GM12878 (cell line): ENCODE results near the gene PRKAG2. TPM values are rescaled to one million over a fixed set of nuclear protein-coding genes. Genes with fewer than 3 reads are reported as not detected.

Experiments used
- ATAC-seq: fragments of 200-7000 bp; cut with Tn5 transposase; 3 replicates; pipeline ENCODE4 v1.9.1; 2020; ENCODE audit warnings: mild to moderate bottlenecking, moderate library complexity
- BruUV-seq: library from RNA; stranded (reverse); fragments of 400-500 nt; replicated peaks from 2 replicates; lab custom pipeline; 2021; lab: Mats Ljungman, UMichigan
- CTCF ChIA-PET: fragments of 300-600 bp; sonication (Branson Sonifier 250); formaldehyde crosslinking; extraction: SDS; loops from one replicate; lab custom pipeline; 2021; ENCODE audit warnings: inconsistent platforms; lab: Yijun Ruan, JAX
- POLR2A ChIA-PET: fragments of 350-600 bp; formaldehyde crosslinking; extraction: SDS; loops from one replicate; lab custom pipeline; 2021; ENCODE audit warnings: inconsistent platforms; lab: Charles Lee
- RAD21 ChIA-PET: fragments of 300-600 bp; sonication (Branson Sonifier 250); formaldehyde crosslinking; loops from one replicate; lab custom pipeline; 2023; ENCODE audit warnings: antibody characterized with exemption; ENCODE audit not compliant: unreplicated experiment; lab: Charles Lee
- SMC1A ChIA-PET: fragments of 300-600 bp; sonication (Branson Sonifier 250); formaldehyde crosslinking; loops from one replicate; lab custom pipeline; 2023; ENCODE audit not compliant: unreplicated experiment, uncharacterized antibody; lab: Charles Lee
- DNase-seq: peaks from one replicate; pipeline ENCODE4 v3.0.0-alpha.2; 2011; ENCODE audit warnings: low read depth, low spot score
- FAIRE-seq: peaks from 3 replicates; lab custom pipeline; 2011; peaks lifted over from hg19 to GRCh38; lab: Jason Lieb, UNC
- H2AFZ ChIP-seq: 2 replicates; pipeline ENCODE4 v1.6.0; 2011; ENCODE audit warnings: low read depth, low read length, control low read depth; ENCODE audit not compliant: control insufficient read depth
- H3K27ac ChIP-seq: 2 replicates; pipeline ENCODE4 v1.5.1; 2011; ENCODE audit warnings: control low read depth; ENCODE audit not compliant: control insufficient read depth, insufficient read depth
- H3K27me3 ChIP-seq, 2 experiments: replicated peaks in 1 of 2; 2 replicates each; pipeline versions ENCODE4 v1.6.0 to v1.6.1; 2011; ENCODE audit warnings: low read length in 1 of 2; ENCODE audit not compliant: control insufficient read depth in 2 of 2, insufficient read depth in 2 of 2
- H3K36me3 ChIP-seq, 2 experiments: 2 replicates each; pipeline ENCODE4 v1.5.1; 2011; ENCODE audit warnings: low read length in 1 of 2; ENCODE audit not compliant: control insufficient read depth in 2 of 2, insufficient read depth in 2 of 2
- H3K4me1 ChIP-seq: 2 replicates; pipeline ENCODE4 v1.6.1; 2011; ENCODE audit warnings: mild to moderate bottlenecking, low read length, moderate library complexity, mixed read lengths; ENCODE audit not compliant: control insufficient read depth, insufficient read depth
- H3K4me2 ChIP-seq: 2 replicates; pipeline ENCODE4 v1.6.0; 2011; ENCODE audit warnings: control low read depth; ENCODE audit not compliant: control insufficient read depth, insufficient read depth
- H3K4me3 ChIP-seq: fragments of 200-600 bp; sonication (generic); 2 replicates; pipeline ENCODE4 v1.5.1; 2016
- H3K79me2 ChIP-seq: 2 replicates; pipeline ENCODE4 v1.6.0; 2011; ENCODE audit warnings: low read length; ENCODE audit not compliant: control insufficient read depth, insufficient read depth
- H3K9ac ChIP-seq: 2 replicates; pipeline ENCODE4 v1.8.0; 2011; ENCODE audit warnings: low read length, control low read depth, mixed read lengths; ENCODE audit not compliant: control insufficient read depth, insufficient read depth
- H3K9me3 ChIP-seq: replicated peaks from 3 replicates; pipeline ENCODE4 v1.5.1; 2011; ENCODE audit warnings: mild to moderate bottlenecking, low read length; ENCODE audit not compliant: control insufficient read depth, insufficient read depth
- H4K20me1 ChIP-seq: 2 replicates; pipeline ENCODE4 v1.6.0; 2011; ENCODE audit not compliant: control insufficient read depth, insufficient read depth
- JUND ChIP-seq: IDR thresholded peaks from 2 replicates; pipeline ENCODE4 v1.6.1; 2012; ENCODE audit warnings: low read depth, mild to moderate bottlenecking, low read length, improper control_type of control experiment, moderate library complexity
- NFYB ChIP-seq: IDR thresholded peaks from 2 replicates; pipeline ENCODE4 v1.6.1; 2011; ENCODE audit warnings: low read depth, mild to moderate bottlenecking, low read length, improper control_type of control experiment, moderate library complexity; ENCODE audit not compliant: insufficient read depth
- PAX5 ChIP-seq: IDR thresholded peaks from 2 replicates; pipeline ENCODE4 v1.6.1; 2011; ENCODE audit warnings: low read depth, low read length, borderline replicate concordance
- POLR2A ChIP-seq: IDR thresholded peaks from 2 replicates; pipeline ENCODE4 v1.6.1; 2011; ENCODE audit warnings: low read depth, mild to moderate bottlenecking, low read length
- POLR2AphosphoS2 ChIP-seq: IDR thresholded peaks from 2 replicates; pipeline ENCODE4 v1.6.1; 2011; ENCODE audit warnings: low read depth, mild to moderate bottlenecking, low read length, improper control_type of control experiment, moderate library complexity
- RB1 ChIP-seq: fragments of 450-650 bp; formaldehyde crosslinking; IDR thresholded peaks from 2 replicates; pipeline ENCODE4 v1.6.1; 2017; ENCODE audit warnings: mild to moderate bottlenecking, borderline replicate concordance
- REST ChIP-seq: IDR thresholded peaks from 2 replicates; pipeline ENCODE4 v1.6.1; 2012; ENCODE audit warnings: mild to moderate bottlenecking, low read depth, low read length
- SMAD1 ChIP-seq: fragments of 450-650 bp; IDR thresholded peaks from 2 replicates; pipeline ENCODE4 v1.6.1; 2018; ENCODE audit warnings: mild to moderate bottlenecking, low read depth; ENCODE audit not compliant: partially characterized antibody
- TCF7 ChIP-seq: IDR thresholded peaks from 2 replicates; pipeline ENCODE4 v1.6.1; 2014; ENCODE audit warnings: antibody characterized with exemption, borderline replicate concordance
- WGBS: methylation state at CpG from one replicate; pipeline ENCODE4 v1.1.6; 2016; ENCODE audit warnings: low lambda C conversion rate; ENCODE audit not compliant: insufficient replicate concordance, insufficient coverage; ENCODE audit errors: missing lambda C conversion rate; 5-methylcytosine and 5-hydroxymethylcytosine counted together
- in situ Hi-C: fragments of 300-500 bp; cut with MboI; formaldehyde crosslinking; loops from 9 replicates; pipeline ENCODE4 v1.14.3; 2018; ENCODE audit warnings: mixed read lengths
- intact Hi-C: fragments of 100-400 bp; cut with micrococcal nuclease; formaldehyde crosslinking; loops from one replicate; pipeline ENCODE4 v1.14.2; 2022; ENCODE audit not compliant: unreplicated experiment
- polyA plus RNA-seq, 11 experiments: library from polyadenylated mRNA; depleted of rRNA in 4 of 11; unstranded in 6 of 11; stranded (reverse) in 5 of 11; fragments of >200 nt; fragmentation: Nextera tagmentation in 4 of 11; fragmentation: Illumina TruSeq in 1 of 11; extraction: Ambion mirVana in 4 of 11; extraction: Trizol in 1 of 11; gene quantifications; 1 replicate in 1 of 11; 2 replicates in 10 of 11; pipeline versions ENCODE4 v1.2.1 to v1.2.3, GENCODE V29; 2011 to 2016; ENCODE audit warnings: inconsistent platforms in 2 of 11, missing spikeins in 2 of 11, low read depth in 1 of 11
- total RNA-seq, 4 experiments: library from RNA; depleted of rRNA in 3 of 4; stranded (reverse); fragments of >200 nt in 3 of 4; fragmentation: Illumina TruSeq in 1 of 4; extraction: Trizol in 1 of 4; gene quantifications; 2 replicates each; pipeline versions ENCODE4 v1.2.1 to v1.2.3, GENCODE V29; 2013 to 2021
- TF ChIP-seq, protein P1 (sequence below): fragments of 150-350 bp; IDR thresholded peaks from 2 replicates; pipeline ENCODE4 v1.6.1; 2016; ENCODE audit warnings: low read depth, low read length
- TF ChIP-seq, protein P2 (sequence below): fragments of 450-650 bp; formaldehyde crosslinking; IDR thresholded peaks from 2 replicates; pipeline ENCODE4 v1.4.0; 2020; ENCODE audit warnings: mild to moderate bottlenecking, moderate library complexity

The PRKAG2 gene
- total and polyA plus RNA-seq, 10 of the 15 experiments (the other 5 are each of a cell fraction or from before 2014, with no cell fraction given): 3.4 to 8.9 (median 6.8) TPM

DNA sequence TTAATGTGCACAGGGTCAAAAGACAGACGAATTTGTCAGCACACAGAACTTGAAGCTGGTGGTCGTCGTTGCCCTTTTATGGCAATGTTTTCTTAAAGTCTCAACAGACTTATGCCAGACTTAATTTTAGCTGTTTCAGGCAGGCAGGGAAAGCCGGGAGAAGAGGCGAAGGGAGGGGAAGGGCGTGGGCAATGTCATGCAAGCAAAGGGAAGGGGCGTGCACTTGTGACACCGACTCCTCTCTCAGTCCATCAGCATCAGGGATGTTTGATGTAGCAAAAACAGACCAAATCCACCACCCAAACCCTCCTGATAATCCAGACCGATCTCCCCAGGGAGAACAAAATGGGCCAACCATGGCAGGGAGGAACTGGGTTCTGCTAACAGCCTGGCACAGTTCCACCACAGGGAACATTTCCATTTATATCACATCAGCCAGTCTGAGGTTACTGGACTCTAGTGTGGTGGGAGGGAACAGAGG is 239.1 kb downstream of the PRKAG2 start (continued):
- TF ChIP-seq RB1: no peak

- ATAC-seq: no peak
- POLR2A ChIA-PET: interaction anchor here (0.7 kb wide), 1 partner anchor 63 kb away, joined by 3 read pairs; no protein-coding TSS in a partner anchor
- in situ Hi-C loops (no loop called here), intact Hi-C loops (loop anchor here (5.0 kb wide), 4 partner anchors 73 to 267 kb away; no protein-coding TSS in a partner anchor)
- SMC1A ChIA-PET: interaction anchor here (0.6 to 1.9 kb wide), 4 partner anchors 73 to 285 kb away, joined by 3 to 4 read pairs (median 3); no protein-coding TSS in a partner anchor
- H3K4me1 ChIP-seq: peaks cover 9% of the 10 kb centered on the region
- H3K4me2 ChIP-seq: no peak overlapping the region
- H3K36me3 ChIP-seq: no peaks in the 10 kb centered on the region
- CTCF ChIA-PET: interaction anchor here (1.1 to 2.3 kb wide), 3 partner anchors 44 to 390 kb away, joined by 3 to 7 read pairs (median 5); no protein-coding TSS in a partner anchor
- H2AFZ ChIP-seq: no peak overlapping the region
- 95% methylated on average over 1 of the region's 2 CpGs for WGBS
- no TSS peak for BruUV-seq
- H3K79me2 ChIP-seq: peaks cover 7% of the 10 kb centered on the region
- no peaks in the 10 kb centered on the region for H4K20me1 ChIP-seq
- no peak for FAIRE-seq
- no peak overlapping the region for H3K9ac ChIP-seq
- RAD21 ChIA-PET: interaction anchor here (1.0 to 4.9 kb wide), 3 partner anchors 115 to 319 kb away, joined by 3 to 38 read pairs (median 4); partner anchors contain the start of gene RHEB
- H3K27ac ChIP-seq: no peak overlapping the region
- no peak for DNase-seq
- no peaks in the 10 kb centered on the region; the same call in 1 of the 3 replicates for H3K9me3 ChIP-seq
- no peaks in the 10 kb centered on the region; a peak in 1 of 4 replicates for H3K27me3 ChIP-seq
- H3K4me3 ChIP-seq: no peak overlapping the region
- TF ChIP-seq REST (no peak), JUND (no peak), POLR2A (no peak), SMAD1 (no peak), TCF7 (no peak), PAX5 (no peak), NFYB (no peak), POLR2AphosphoS2 (no peak)
- TF ChIP-seq, protein P1, sequence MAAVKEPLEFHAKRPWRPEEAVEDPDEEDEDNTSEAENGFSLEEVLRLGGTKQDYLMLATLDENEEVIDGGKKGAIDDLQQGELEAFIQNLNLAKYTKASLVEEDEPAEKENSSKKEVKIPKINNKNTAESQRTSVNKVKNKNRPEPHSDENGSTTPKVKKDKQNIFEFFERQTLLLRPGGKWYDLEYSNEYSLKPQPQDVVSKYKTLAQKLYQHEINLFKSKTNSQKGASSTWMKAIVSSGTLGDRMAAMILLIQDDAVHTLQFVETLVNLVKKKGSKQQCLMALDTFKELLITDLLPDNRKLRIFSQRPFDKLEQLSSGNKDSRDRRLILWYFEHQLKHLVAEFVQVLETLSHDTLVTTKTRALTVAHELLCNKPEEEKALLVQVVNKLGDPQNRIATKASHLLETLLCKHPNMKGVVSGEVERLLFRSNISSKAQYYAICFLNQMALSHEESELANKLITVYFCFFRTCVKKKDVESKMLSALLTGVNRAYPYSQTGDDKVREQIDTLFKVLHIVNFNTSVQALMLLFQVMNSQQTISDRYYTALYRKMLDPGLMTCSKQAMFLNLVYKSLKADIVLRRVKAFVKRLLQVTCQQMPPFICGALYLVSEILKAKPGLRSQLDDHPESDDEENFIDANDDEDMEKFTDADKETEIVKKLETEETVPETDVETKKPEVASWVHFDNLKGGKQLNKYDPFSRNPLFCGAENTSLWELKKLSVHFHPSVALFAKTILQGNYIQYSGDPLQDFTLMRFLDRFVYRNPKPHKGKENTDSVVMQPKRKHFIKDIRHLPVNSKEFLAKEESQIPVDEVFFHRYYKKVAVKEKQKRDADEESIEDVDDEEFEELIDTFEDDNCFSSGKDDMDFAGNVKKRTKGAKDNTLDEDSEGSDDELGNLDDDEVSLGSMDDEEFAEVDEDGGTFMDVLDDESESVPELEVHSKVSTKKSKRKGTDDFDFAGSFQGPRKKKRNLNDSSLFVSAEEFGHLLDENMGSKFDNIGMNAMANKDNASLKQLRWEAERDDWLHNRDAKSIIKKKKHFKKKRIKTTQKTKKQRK: no peak
- TF ChIP-seq, protein P2, sequence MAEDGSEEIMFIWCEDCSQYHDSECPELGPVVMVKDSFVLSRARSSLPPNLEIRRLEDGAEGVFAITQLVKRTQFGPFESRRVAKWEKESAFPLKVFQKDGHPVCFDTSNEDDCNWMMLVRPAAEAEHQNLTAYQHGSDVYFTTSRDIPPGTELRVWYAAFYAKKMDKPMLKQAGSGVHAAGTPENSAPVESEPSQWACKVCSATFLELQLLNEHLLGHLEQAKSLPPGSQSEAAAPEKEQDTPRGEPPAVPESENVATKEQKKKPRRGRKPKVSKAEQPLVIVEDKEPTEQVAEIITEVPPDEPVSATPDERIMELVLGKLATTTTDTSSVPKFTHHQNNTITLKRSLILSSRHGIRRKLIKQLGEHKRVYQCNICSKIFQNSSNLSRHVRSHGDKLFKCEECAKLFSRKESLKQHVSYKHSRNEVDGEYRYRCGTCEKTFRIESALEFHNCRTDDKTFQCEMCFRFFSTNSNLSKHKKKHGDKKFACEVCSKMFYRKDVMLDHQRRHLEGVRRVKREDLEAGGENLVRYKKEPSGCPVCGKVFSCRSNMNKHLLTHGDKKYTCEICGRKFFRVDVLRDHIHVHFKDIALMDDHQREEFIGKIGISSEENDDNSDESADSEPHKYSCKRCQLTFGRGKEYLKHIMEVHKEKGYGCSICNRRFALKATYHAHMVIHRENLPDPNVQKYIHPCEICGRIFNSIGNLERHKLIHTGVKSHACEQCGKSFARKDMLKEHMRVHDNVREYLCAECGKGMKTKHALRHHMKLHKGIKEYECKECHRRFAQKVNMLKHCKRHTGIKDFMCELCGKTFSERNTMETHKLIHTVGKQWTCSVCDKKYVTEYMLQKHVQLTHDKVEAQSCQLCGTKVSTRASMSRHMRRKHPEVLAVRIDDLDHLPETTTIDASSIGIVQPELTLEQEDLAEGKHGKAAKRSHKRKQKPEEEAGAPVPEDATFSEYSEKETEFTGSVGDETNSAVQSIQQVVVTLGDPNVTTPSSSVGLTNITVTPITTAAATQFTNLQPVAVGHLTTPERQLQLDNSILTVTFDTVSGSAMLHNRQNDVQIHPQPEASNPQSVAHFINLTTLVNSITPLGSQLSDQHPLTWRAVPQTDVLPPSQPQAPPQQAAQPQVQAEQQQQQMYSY (CRISPR knock-in tag): no peak
These were observed 242.3 kb downstream of the PRKAG2 start for GRCh38 chr7:151634643-151635042.
